GM23248 (cell line): ENCODE data around the gene ATAT1. TPM values are rescaled to one million over a fixed set of nuclear protein-coding genes. Genes with fewer than 3 reads are reported as not detected.
"Not testable (repeated sequence)": the region's sequence is repeated elsewhere in the genome, so short reads cannot be mapped to it uniquely, and the experiment has no call there.

ENCODE experiments used
- DNase-seq: peaks from one replicate; pipeline ENCODE4 v3.0.0-alpha.2; 2015
- H2AFZ ChIP-seq: fragments of 200-600 bp; sonication (generic); 2 replicates; pipeline ENCODE4 v1.6.1; 2016; ENCODE audit warnings: antibody characterized with exemption
- H3F3A ChIP-seq: fragments of 200-600 bp; sonication (generic); 2 replicates; pipeline ENCODE4 v1.6.1; 2016; ENCODE audit warnings: mild to moderate bottlenecking, antibody characterized with exemption, mixed run types; ENCODE audit not compliant: insufficient read depth
- H3K27ac ChIP-seq: fragments of 200-600 bp; sonication (generic); 2 replicates; pipeline ENCODE4 v1.5.1; 2016; ENCODE audit warnings: mild to moderate bottlenecking
- H3K27me3 ChIP-seq: fragments of 200-600 bp; sonication (generic); replicated peaks from 2 replicates; pipeline ENCODE4 v1.6.1; 2016; ENCODE audit warnings: mild to moderate bottlenecking; ENCODE audit not compliant: insufficient read depth
- H3K36me3 ChIP-seq: fragments of 200-600 bp; sonication (generic); 2 replicates; pipeline ENCODE4 v1.6.1; 2016; ENCODE audit warnings: low read depth, mild to moderate bottlenecking
- H3K4me1 ChIP-seq: fragments of 200-600 bp; sonication (generic); 2 replicates; pipeline ENCODE4 v1.6.1; 2016; ENCODE audit warnings: mild to moderate bottlenecking; ENCODE audit not compliant: insufficient read depth
- H3K4me2 ChIP-seq: fragments of 200-600 bp; sonication (generic); one replicate; pipeline ENCODE4 v1.6.1; 2016; ENCODE audit warnings: mild to moderate bottlenecking; ENCODE audit not compliant: unreplicated experiment
- H3K4me3 ChIP-seq: fragments of 200-600 bp; sonication (generic); 2 replicates; pipeline ENCODE4 v1.5.1; 2016; ENCODE audit warnings: mild to moderate bottlenecking
- H3K79me2 ChIP-seq: fragments of 200-600 bp; sonication (generic); 2 replicates; pipeline ENCODE4 v1.6.1; 2016; ENCODE audit warnings: mild to moderate bottlenecking; ENCODE audit not compliant: insufficient read depth
- H3K9ac ChIP-seq: fragments of 200-600 bp; sonication (generic); 2 replicates; pipeline ENCODE4 v1.6.1; 2016; ENCODE audit warnings: mild to moderate bottlenecking
- H3K9me2 ChIP-seq: fragments of 200-600 bp; sonication (generic); 2 replicates; pipeline ENCODE4 v1.6.1; 2016; ENCODE audit warnings: mixed run types, mild to moderate bottlenecking, moderate library complexity; ENCODE audit not compliant: insufficient read depth
- H3K9me3 ChIP-seq: fragments of 200-600 bp; sonication (generic); one replicate; pipeline ENCODE4 v1.6.1; 2017; ENCODE audit warnings: low read depth
- H4K20me1 ChIP-seq: fragments of 200-600 bp; sonication (generic); 2 replicates; pipeline ENCODE4 v1.6.0; 2016; ENCODE audit not compliant: insufficient read depth
- EZH2 ChIP-seq: fragments of 200-600 bp; sonication (generic); IDR thresholded peaks from 2 replicates; pipeline ENCODE4 v1.6.1; 2018; ENCODE audit warnings: antibody characterized with exemption, mild to moderate bottlenecking; ENCODE audit not compliant: insufficient read depth, poor library complexity, severe bottlenecking
- EZH2phosphoT487 ChIP-seq: fragments of 200-600 bp; sonication (generic); IDR thresholded peaks from 2 replicates; pipeline ENCODE4 v1.6.1; 2018; ENCODE audit warnings: antibody characterized with exemption, moderate library complexity, mild to moderate bottlenecking, low read depth; ENCODE audit not compliant: insufficient read depth
- WGBS, 2 experiments: methylation state at CpG; one replicate each; pipeline ENCODE4 v1.1.6; 2015 to 2017; ENCODE audit warnings: low lambda C conversion rate in 2 of 2, low coverage in 1 of 2; ENCODE audit errors: missing lambda C conversion rate in 2 of 2; 5-methylcytosine and 5-hydroxymethylcytosine counted together
- in situ Hi-C: fragments of 300-500 bp; cut with MboI; formaldehyde crosslinking; loops from 2 replicates; pipeline ENCODE4 v1.15.0; 2020
- polyA plus RNA-seq: library from polyadenylated mRNA; unstranded; fragments of >200 nt; fragmentation: Nextera tagmentation; extraction: Ambion mirVana; gene quantifications from 2 replicates; pipeline ENCODE4 v1.2.1, GENCODE V29; 2016
- total RNA-seq: library from RNA; depleted of rRNA; stranded (reverse); fragments of >200 nt; shearing (Covaris generic); gene quantifications from 2 replicates; pipeline ENCODE4 v1.2.3, GENCODE V29; 2014

Gene ATAT1
- total and polyA plus RNA-seq, 2 experiments from 2014 or later: 2.3 to 12.6 TPM

DNA sequence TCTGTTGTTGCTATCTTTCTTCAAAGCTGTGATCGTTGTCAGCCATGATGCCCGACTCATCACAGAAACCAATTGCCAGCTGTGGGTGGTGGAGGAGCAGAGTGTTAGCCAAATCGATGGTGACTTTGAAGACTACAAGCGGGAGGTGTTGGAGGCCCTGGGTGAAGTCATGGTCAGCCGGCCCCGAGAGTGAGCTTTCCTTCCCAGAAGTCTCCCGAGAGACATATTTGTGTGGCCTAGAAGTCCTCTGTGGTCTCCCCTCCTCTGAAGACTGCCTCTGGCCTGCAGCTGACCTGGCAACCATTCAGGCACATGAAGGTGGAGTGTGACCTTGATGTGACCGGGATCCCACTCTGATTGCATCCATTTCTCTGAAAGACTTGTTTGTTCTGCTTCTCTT lies 36.2 kb upstream of the ATAT1 start:
- Histone ChIP-seq H4K20me1 (no peaks in the 10 kb centered on the region), H3K4me3 (no peak overlapping the region), H3K27me3 (no peaks in the 10 kb centered on the region), H3K36me3 (peaks cover 58% of the 10 kb centered on the region; the same call in 1 of the 2 replicates), H3K9me3 (no peaks in the 10 kb centered on the region), H3K27ac (peak overlapping the region; percentile 64), H2AFZ (no peak overlapping the region), H3K9ac (peak overlapping the region; percentile 38; the same call in 1 of the 2 replicates), H3F3A (peaks cover 32% of the 10 kb centered on the region), H3K79me2 (peaks cover 22% of the 10 kb centered on the region), H3K4me2 (no peak overlapping the region), H3K4me1 (peaks cover 7% of the 10 kb centered on the region; the same call in 1 of the 2 replicates), H3K9me2 (no peaks in the 10 kb centered on the region)
- peak; percentile 33 for DNase-seq
- TF ChIP-seq EZH2phosphoT487 (no peak), EZH2 (no peak)
- in situ Hi-C loops: no loop called here
- 72 to 75% methylated on average over 8 of the region's 8 CpGs for WGBS, 2 experiments

DNA sequence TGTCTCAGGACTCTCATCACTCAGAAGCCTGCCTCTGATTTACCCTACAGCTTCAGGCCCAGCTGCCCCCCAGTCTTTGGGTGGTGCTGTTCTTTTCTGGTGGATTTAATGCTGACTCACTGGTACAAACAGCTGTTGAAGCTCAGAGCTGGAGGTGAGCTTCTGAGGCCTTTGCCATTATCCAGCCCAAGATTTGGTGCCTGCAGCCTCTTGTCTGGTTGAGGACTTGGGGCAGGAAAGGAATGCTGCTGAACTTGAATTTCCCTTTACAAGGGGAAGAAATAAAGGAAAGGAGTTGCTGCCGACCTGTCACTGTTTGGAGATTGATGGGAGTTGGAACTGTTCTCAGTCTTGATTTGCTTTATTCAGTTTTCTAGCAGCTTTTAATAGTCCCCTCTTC lies 35.7 kb upstream of the ATAT1 start:
- Histone ChIP-seq H4K20me1 (no peaks in the 10 kb centered on the region), H3K4me2 (no peak overlapping the region), H3K79me2 (peaks cover 22% of the 10 kb centered on the region), H3F3A (peaks cover 35% of the 10 kb centered on the region), H3K9me2 (no peaks in the 10 kb centered on the region), H3K9me3 (no peaks in the 10 kb centered on the region), H3K9ac (peak overlapping the region; percentile 38; the same call in 1 of the 2 replicates), H3K27me3 (no peaks in the 10 kb centered on the region), H3K36me3 (peaks cover 53% of the 10 kb centered on the region; the same call in 1 of the 2 replicates), H2AFZ (no peak overlapping the region), H3K27ac (peak overlapping the region; percentile 64), H3K4me1 (peaks cover 7% of the 10 kb centered on the region; the same call in 1 of the 2 replicates), H3K4me3 (no peak overlapping the region)
- peak; percentile 65 for DNase-seq
- TF ChIP-seq EZH2 (no peak), EZH2phosphoT487 (no peak)
- WGBS, 2 experiments: 59 to 67% methylated on average over 1 of the region's 1 CpG
- in situ Hi-C loops: no loop called here

DNA sequence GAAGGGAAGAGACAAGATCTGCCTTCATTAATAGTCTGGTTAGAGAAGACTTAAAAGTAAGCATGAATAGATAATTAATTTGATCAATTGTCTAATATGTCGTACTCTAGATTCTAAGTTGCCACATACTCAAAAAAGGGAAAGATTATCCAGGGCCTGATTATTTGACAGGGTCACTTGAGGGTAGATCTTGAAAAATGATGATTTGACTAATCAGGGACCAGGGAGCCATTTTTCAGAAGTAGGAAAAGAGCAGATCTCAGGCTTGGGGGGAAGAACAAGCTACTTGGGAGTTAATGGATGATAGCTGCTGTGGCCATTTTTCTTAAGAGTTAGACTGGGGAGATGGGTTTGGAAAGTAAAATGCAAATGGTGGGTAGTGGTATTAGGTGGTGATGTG lies 34.4 kb upstream of the ATAT1 start:
- Histone ChIP-seq H3K9ac (no peak overlapping the region), H3K4me1 (peaks cover 7% of the 10 kb centered on the region; the same call in 1 of the 2 replicates), H4K20me1 (no peaks in the 10 kb centered on the region), H3K79me2 (peaks cover 22% of the 10 kb centered on the region), H3K9me2 (no peaks in the 10 kb centered on the region), H3K36me3 (peaks cover 42% of the 10 kb centered on the region; the same call in 1 of the 2 replicates), H3K4me3 (no peak overlapping the region), H2AFZ (no peak overlapping the region), H3F3A (peaks cover 46% of the 10 kb centered on the region), H3K27me3 (no peaks in the 10 kb centered on the region), H3K27ac (no peak overlapping the region), H3K9me3 (no peaks in the 10 kb centered on the region), H3K4me2 (no peak overlapping the region)
- WGBS, 2 experiments: 95 to 100% methylated on average over 1 of the region's 1 CpG
- no peak for DNase-seq
- in situ Hi-C loops: no loop called here
- no peak for TF ChIP-seq EZH2phosphoT487
- TF ChIP-seq EZH2: no peak

DNA sequence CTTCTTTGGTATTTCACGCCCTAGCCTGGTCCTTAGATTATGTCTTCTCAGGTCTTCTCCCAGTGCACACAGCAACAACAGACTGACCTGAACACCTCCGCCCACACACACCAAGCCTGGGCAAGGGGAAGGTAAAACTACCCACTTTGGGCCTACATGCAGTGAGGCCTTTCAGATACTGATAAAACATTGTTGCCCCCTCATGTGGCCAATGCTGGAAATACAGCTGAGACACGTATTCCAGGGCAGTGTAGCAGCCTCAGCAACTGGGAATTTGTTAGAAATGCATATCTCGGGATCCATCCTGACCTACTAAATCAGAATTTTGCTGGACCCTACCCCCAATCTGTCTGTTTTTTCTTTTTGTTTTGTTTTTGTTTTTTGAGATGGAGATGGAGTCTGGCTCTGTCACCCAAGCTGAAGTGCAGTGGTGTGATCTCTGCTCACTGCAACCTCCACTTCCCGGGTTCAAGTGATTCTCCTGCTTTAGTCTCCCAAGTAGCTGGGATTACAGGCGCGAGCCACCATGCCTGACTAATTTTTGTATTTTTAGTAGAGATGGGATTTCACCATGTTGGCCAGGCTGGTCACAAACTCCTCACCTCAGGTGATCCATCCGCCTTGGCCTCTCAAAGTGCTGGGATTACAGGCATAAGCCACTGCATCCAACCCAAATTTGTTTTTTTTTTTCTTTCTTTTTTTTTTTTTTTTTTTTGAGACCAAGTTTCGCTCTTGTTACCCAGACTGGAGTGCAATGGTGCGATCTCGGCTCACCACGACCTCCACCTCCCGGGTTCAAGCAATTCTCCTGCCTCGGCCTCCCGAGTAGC lies 29.1 kb upstream of the ATAT1 start:
- H3K4me2 ChIP-seq, H3K79me2 ChIP-seq, H2AFZ ChIP-seq, H3K9me2 ChIP-seq, H3K9me3 ChIP-seq, in situ Hi-C loops, H3K4me1 ChIP-seq, H4K20me1 ChIP-seq, H3K4me3 ChIP-seq, H3K27me3 ChIP-seq: not testable (repeated sequence)
- Histone ChIP-seq H3K27ac (peak overlapping the region; percentile 28; the same call in 1 of the 2 replicates), H3K36me3 (peaks cover 22% of the 10 kb centered on the region; the same call in 1 of the 2 replicates), H3F3A (peaks cover 70% of the 10 kb centered on the region), H3K9ac (0 out of 2 replicates have a peak overlapping the region, but pooled peaks have one; percentile 17)
- WGBS, 2 experiments: 73 to 74% methylated on average over 15 of the region's 15 CpGs
- DNase-seq: peak; percentile 84
